Ovary (tissue), 3 donors: ENCODE results near the gene ST6GAL1.

ENCODE experiments used
- EP300 ChIP-seq: sonication (generic); formaldehyde crosslinking; IDR thresholded peaks from one replicate; pipeline ENCODE4 v1.6.1; 2017; ENCODE audit warnings: antibody characterized with exemption
- POLR2A ChIP-seq: fragments of 450-650 bp; IDR thresholded peaks from one replicate; pipeline ENCODE4 v1.6.1; 2017; ENCODE audit warnings: antibody characterized with exemption, mild to moderate bottlenecking, moderate library complexity
- TF ChIP-seq, protein P1 (sequence below), 3 donors: fragments of 450-650 bp in 2 of 3; fragments of 200-600 bp in 1 of 3; IDR thresholded peaks; one replicate each; pipeline versions ENCODE4 v1.5.1 to v1.8.0; 2016 to 2022; ENCODE audit warnings: antibody characterized with exemption in 3 of 3, mild to moderate bottlenecking in 1 of 3
- donor health status: DM: no; HTN: no; CAD: no.

DNA sequence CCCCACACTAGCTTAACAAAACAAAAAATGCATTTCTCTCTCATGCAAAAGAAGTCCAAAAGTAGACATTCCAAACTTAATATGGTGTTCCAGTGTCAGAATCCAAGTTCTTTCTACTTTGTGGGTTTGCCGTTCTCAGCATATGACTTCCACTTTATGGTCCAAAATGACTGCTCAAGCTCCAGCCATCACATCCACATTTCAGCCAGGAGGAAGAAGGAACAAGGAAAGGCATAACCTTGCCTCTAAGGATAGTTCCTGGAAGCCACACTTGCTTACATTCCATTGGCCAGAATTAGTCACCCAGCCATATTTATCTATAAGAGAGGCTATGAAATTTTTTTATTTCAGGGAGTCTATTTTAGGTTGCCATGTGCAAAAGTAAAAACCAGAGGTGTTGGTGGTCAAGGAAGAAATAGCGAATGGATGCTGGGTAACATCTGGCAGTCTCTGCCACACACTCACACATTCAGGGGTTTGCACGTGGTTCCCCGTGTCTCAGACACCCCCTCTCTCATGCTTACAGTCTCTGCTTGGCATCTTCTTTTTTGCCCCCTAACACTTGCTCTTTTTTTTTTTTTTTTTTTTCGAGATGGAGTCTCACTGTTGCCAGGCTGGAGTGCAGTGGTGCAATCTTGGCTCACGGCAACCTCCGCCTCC lies 139.7 kb downstream of the ST6GAL1 start:
- TF ChIP-seq EP300 (no peak), POLR2A (no peak)
- TF ChIP-seq, protein P1, sequence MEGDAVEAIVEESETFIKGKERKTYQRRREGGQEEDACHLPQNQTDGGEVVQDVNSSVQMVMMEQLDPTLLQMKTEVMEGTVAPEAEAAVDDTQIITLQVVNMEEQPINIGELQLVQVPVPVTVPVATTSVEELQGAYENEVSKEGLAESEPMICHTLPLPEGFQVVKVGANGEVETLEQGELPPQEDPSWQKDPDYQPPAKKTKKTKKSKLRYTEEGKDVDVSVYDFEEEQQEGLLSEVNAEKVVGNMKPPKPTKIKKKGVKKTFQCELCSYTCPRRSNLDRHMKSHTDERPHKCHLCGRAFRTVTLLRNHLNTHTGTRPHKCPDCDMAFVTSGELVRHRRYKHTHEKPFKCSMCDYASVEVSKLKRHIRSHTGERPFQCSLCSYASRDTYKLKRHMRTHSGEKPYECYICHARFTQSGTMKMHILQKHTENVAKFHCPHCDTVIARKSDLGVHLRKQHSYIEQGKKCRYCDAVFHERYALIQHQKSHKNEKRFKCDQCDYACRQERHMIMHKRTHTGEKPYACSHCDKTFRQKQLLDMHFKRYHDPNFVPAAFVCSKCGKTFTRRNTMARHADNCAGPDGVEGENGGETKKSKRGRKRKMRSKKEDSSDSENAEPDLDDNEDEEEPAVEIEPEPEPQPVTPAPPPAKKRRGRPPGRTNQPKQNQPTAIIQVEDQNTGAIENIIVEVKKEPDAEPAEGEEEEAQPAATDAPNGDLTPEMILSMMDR (IDR thresholded peaks at IDR 0.05): no peak
